ENCODE data around the gene TRAPPC14. TPM values are rescaled to one million over a fixed set of nuclear protein-coding genes. Genes with fewer than 3 reads are reported as not detected.

TRAPPC14 gene
- total RNA-seq, 2 experiments from 2014 or later: 21.2 to 21.6 TPM

- H3K9me3 Mint-ChIP-seq: no peaks in the 10 kb centered on the region
- DNase-seq: no peak
- peaks cover 6% of the 10 kb centered on the region for H3K36me3 Mint-ChIP-seq (ENCODE audit: low read depth)
- H3K4me1 Mint-ChIP-seq (ENCODE audit: low read depth): peaks cover 17% of the 10 kb centered on the region
- H3K4me3 Mint-ChIP-seq: peak overlapping the region; percentile 93
- intact Hi-C loops (cut with micrococcal nuclease): loop anchor here (1.0 kb wide), 3 partner anchors 9 to 311 kb away; partner anchors contain the start of genes AP4M1, MCM7 and MEPCE
- no peaks in the 10 kb centered on the region for H3K27me3 Mint-ChIP-seq (ENCODE audit: low read depth)
- CTCF ChIA-PET: no interaction called here
- peak overlapping the region; percentile 95 for H3K27ac Mint-ChIP-seq
These were observed 40.0 kb downstream of the TRAPPC14 start for GRCh38 chr7:100118388-100119071.

DNA sequence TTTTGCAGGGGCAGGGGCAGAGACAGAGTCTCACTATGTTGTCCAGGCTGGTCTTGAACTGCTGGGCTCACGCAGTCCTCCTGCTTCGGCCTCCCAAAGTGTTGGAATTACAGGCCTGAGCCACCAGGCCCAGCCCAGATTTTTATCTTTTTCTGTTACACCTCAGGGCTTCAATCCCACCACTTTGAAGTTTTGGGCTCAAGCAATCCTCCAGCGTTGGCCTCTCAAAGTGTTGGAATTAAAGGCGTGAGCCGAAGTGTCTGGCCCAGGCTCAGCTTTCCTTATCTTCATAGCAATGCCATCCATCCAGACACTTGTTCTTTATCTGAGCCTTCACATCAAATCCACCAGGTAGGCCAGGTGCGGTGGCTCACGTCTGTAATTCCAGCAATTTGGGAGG is 43.5 kb downstream of the TRAPPC14 start:
- no peak overlapping the region for H3K4me3 Mint-ChIP-seq
- CTCF ChIA-PET: no interaction called here
- no peak for DNase-seq
- no peaks in the 10 kb centered on the region for H3K27me3 Mint-ChIP-seq (ENCODE audit: low read depth)
- H3K4me1 Mint-ChIP-seq (ENCODE audit: low read depth): peaks cover 10% of the 10 kb centered on the region
- intact Hi-C loops (cut with micrococcal nuclease): no loop called here
- H3K27ac Mint-ChIP-seq: no peak overlapping the region
- peaks cover 8% of the 10 kb centered on the region for H3K36me3 Mint-ChIP-seq (ENCODE audit: low read depth)
- H3K9me3 Mint-ChIP-seq: no peaks in the 10 kb centered on the region

GRCh38 chr7:100111914-100112313 is 46.6 kb downstream of the TRAPPC14 start:
- Mint-ChIP-seq H3K9me3 (no peaks in the 10 kb centered on the region), H3K4me3 (no peak overlapping the region), H3K27ac (no peak overlapping the region), H3K27me3 (ENCODE audit: low read depth) (no peaks in the 10 kb centered on the region), H3K4me1 (ENCODE audit: low read depth) (no peaks in the 10 kb centered on the region), H3K36me3 (ENCODE audit: low read depth) (peaks cover 12% of the 10 kb centered on the region)
- no peak for DNase-seq
- CTCF ChIA-PET: interaction anchor here (1.2 kb wide), 1 partner anchor 9 kb away, joined by 3 read pairs; no protein-coding TSS in a partner anchor
- intact Hi-C loops (cut with micrococcal nuclease): no loop called here

DNA sequence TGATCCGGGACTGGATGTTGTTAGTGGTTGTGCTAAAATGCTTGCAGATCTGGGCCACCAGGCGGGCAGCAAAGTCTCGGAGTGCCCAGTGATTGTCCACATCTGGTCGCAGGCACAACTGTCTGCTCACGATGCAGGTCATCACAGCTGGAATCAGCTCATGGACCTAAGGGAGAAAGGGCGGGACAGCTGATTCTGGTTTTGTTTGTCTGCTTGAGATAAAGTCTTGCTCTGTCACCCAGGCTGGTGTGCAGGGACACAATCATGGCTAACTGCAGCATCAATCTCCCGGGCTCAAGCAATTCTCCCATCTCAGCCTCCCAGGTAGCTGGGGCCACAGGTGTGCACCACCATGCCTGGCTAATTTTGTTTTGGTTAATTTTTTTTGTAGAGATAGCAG is 47.4 kb downstream of the TRAPPC14 start:
- intact Hi-C loops (cut with micrococcal nuclease): no loop called here
- Mint-ChIP-seq H3K27ac (no peak overlapping the region), H3K36me3 (ENCODE audit: low read depth) (peaks cover 10% of the 10 kb centered on the region), H3K27me3 (ENCODE audit: low read depth) (no peaks in the 10 kb centered on the region), H3K4me3 (no peak overlapping the region), H3K9me3 (no peaks in the 10 kb centered on the region), H3K4me1 (ENCODE audit: low read depth) (no peaks in the 10 kb centered on the region)
- no peak for DNase-seq
- CTCF ChIA-PET: interaction anchor here (1.2 kb wide), 1 partner anchor 9 kb away, joined by 3 read pairs; no protein-coding TSS in a partner anchor

DNA sequence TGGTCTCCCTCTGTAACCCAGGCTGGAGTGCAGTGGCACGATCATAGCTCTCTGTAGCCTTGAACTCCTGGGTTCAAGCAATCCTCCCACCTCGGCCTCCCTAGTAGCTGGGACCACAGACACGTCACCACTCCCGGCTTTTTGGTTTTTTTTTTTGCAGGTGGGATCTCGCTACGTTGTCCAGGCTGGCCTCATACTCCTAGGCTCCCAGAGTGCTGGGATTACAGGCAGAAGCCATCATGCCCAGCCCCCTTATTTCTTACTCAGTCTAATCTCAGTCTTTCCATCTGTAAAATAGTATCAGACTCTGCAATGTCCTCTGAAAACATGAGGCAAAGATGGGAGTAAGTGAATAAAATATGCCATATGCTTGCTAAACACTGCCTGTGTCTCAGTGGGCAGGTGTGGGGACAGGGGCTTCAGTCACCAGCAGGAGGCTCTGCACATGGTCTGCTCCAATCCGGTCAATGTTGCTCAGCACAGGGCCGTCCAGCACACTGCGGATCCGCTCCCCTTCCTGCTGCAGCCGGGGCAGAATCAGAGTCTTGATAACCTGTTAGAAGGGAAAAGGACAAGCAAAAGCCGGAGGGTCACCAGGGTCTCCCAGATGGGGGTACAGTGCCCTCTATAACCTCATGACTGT is 48.9 kb downstream of the TRAPPC14 start:
- CTCF ChIA-PET: interaction anchor here (0.5 to 0.6 kb wide), 2 partner anchors 22 to 275 kb away, joined by 3 to 5 read pairs; no protein-coding TSS in a partner anchor
- H3K27me3 Mint-ChIP-seq (ENCODE audit: low read depth): no peaks in the 10 kb centered on the region

GRCh38 chr7:100107890-100108289 is 50.6 kb downstream of the TRAPPC14 start:
- Mint-ChIP-seq H3K36me3 (ENCODE audit: low read depth) (peaks cover 8% of the 10 kb centered on the region), H3K27ac (no peak overlapping the region)
- CTCF ChIA-PET: no interaction called here

More for the DNA sequence above, 48.9 kb downstream of the TRAPPC14 start:
- DNase-seq: no peak
- intact Hi-C loops (cut with micrococcal nuclease): no loop called here
- Mint-ChIP-seq H3K4me1 (ENCODE audit: low read depth) (no peaks in the 10 kb centered on the region), H3K9me3 (no peaks in the 10 kb centered on the region), H3K27ac (no peak overlapping the region), H3K4me3 (no peak overlapping the region), H3K36me3 (ENCODE audit: low read depth) (peaks cover 10% of the 10 kb centered on the region)

DNA sequence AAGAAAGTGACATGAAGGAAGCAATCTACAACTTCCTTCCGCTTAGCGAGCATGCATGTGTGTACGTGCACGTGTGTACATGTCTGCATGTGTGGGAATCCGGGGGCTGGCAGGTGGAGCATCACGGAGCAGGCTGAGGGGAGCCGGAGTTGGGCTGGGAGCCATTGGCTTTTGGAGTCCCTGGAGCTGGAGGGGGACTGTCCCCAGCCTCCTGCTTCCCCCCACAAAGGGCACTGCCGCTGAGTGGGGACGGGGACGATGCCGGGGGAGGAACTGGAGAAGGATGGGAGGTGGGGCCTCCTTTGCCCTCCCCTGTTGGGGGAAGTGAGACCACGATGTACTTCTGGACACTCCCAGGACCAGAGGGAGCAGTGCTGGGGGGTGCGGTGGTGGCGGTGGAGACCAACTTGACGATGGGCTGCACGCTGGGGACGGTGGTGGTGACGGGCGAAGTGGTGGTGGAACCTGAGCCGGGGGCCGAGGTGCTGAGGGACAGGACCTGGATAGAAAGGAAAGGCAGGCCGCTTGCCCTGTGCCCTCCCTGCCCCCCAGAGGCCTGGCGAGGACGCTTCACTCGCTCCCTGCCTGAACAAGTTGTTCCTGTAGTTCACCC is 51.3 kb downstream of the TRAPPC14 start:
- intact Hi-C loops (cut with micrococcal nuclease): no loop called here
- no peak overlapping the region for H3K27ac Mint-ChIP-seq
- CTCF ChIA-PET: no interaction called here

More at GRCh38 chr7:100107890-100108289, 50.6 kb downstream of the TRAPPC14 start:
- Mint-ChIP-seq H3K9me3 (no peaks in the 10 kb centered on the region), H3K4me3 (no peak overlapping the region), H3K27me3 (ENCODE audit: low read depth) (no peaks in the 10 kb centered on the region), H3K4me1 (ENCODE audit: low read depth) (peaks cover 4% of the 10 kb centered on the region)
- no peak for DNase-seq
- intact Hi-C loops (cut with micrococcal nuclease): no loop called here

DNA sequence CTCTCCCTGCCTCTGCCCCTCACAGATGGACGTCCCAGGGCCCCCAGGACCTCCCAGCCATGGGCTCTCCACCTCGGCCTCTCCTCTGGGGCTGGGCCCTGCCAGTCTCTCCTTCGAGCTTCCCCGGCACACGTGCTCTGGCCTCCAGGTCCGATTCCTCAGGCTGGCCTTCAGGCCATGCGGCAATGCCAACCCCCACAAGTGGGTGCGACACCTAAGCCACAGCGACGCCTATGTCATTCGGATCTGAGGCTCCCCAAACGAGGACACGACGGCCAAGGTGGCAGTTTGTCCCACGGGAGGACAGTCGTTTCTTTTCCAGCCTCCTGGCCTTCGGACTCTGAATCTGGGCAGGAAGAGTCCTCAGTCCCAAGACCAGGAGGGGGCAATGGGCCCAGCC is 51.9 kb downstream of the TRAPPC14 start:
- intact Hi-C loops (cut with micrococcal nuclease): no loop called here
- no peak for DNase-seq
- Mint-ChIP-seq H3K27me3 (ENCODE audit: low read depth) (no peaks in the 10 kb centered on the region), H3K27ac (no peak overlapping the region), H3K4me1 (ENCODE audit: low read depth) (peaks cover 10% of the 10 kb centered on the region), H3K36me3 (ENCODE audit: low read depth) (peaks cover 8% of the 10 kb centered on the region), H3K4me3 (no peak overlapping the region), H3K9me3 (no peaks in the 10 kb centered on the region)
- CTCF ChIA-PET: no interaction called here

More for the DNA sequence above, 51.3 kb downstream of the TRAPPC14 start:
- Mint-ChIP-seq H3K9me3 (no peaks in the 10 kb centered on the region), H3K27me3 (ENCODE audit: low read depth) (no peaks in the 10 kb centered on the region), H3K36me3 (ENCODE audit: low read depth) (peaks cover 8% of the 10 kb centered on the region), H3K4me1 (ENCODE audit: low read depth) (peaks cover 10% of the 10 kb centered on the region), H3K4me3 (no peak overlapping the region)
- DNase-seq: no peak

DNA sequence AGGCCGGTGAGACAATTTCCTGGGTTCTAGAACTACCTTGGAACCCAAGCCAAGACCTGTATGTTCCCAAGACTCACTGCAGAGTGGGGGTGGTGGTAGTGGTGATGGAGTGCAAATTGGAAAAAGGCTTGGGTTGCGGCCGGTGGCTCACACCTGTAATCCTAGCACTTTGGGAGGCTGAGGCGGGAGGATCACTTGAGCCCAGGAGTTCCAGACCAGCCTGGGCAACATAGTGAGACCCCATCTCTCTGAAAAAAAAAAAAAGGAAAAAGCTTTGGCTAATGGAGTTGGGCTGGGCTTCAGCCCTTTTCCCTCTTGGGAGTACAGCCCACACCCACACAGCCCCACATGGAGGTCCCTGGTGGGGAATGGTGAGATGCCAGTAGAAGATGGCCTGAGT is 53.0 kb downstream of the TRAPPC14 start:
- H3K9me3 Mint-ChIP-seq: no peaks in the 10 kb centered on the region
- H3K4me3 Mint-ChIP-seq: no peak overlapping the region
- intact Hi-C loops (cut with micrococcal nuclease): no loop called here
- CTCF ChIA-PET: no interaction called here
- H3K4me1 Mint-ChIP-seq (ENCODE audit: low read depth): peaks cover 11% of the 10 kb centered on the region
- peaks cover 6% of the 10 kb centered on the region for H3K36me3 Mint-ChIP-seq (ENCODE audit: low read depth)
- DNase-seq: no peak
- H3K27me3 Mint-ChIP-seq (ENCODE audit: low read depth): no peaks in the 10 kb centered on the region
- no peak overlapping the region for H3K27ac Mint-ChIP-seq

Small RNA genes within 50 kb of the gene (microRNA-seq; reads per million reads assigned to microRNA genes)
- gene MIR4658 (ENCODE audit: borderline microRNAs expressed, borderline replicate concordance): not detected

Other genes with a start within 250 kb of the TRAPPC14 start
- gene TRIM4, start 239.2 kb downstream of the TRAPPC14 start, total RNA-seq: 10 to 100 TPM; 25.7 to 25.8 TPM
- gene GJC3, start 229.1 kb downstream of the TRAPPC14 start, total RNA-seq: 1 to 10 TPM in 1 of 2 experiments, under 1 TPM in 1; 0.62 to 1.1 TPM
- not detected for gene AZGP1, start 182.7 kb downstream of the TRAPPC14 start, total RNA-seq
- gene ZKSCAN1, start 143.1 kb downstream of the TRAPPC14 start, total RNA-seq: 10 to 100 TPM; 64.4 to 67.9 TPM
- gene ZSCAN21, start 108.9 kb downstream of the TRAPPC14 start, total RNA-seq: 1 to 10 TPM; 6.2 to 6.4 TPM
- gene ZNF3, start 77.0 kb downstream of the TRAPPC14 start, total RNA-seq: 10 to 100 TPM; 13.1 to 14.0 TPM
- 10 to 100 TPM; 97.1 to 97.8 TPM for gene COPS6, start 69.8 kb downstream of the TRAPPC14 start, total RNA-seq
- gene MCM7, start 57.3 kb downstream of the TRAPPC14 start, total RNA-seq: 100 to 1,000 TPM; 390 to 395 TPM
- gene AP4M1, start 57.1 kb downstream of the TRAPPC14 start, total RNA-seq: 10 to 100 TPM; 12.6 to 12.7 TPM
- gene TAF6, start 39.4 kb downstream of the TRAPPC14 start, total RNA-seq: 10 to 100 TPM; 48.9 to 53.5 TPM
- 1 to 10 TPM; 7.2 to 8.7 TPM for gene CNPY4, start 39.1 kb downstream of the TRAPPC14 start, total RNA-seq
- gene MBLAC1, start 31.8 kb downstream of the TRAPPC14 start, total RNA-seq: 1 to 10 TPM; 2.3 to 2.9 TPM
- gene LAMTOR4, start 9.8 kb downstream of the TRAPPC14 start, total RNA-seq: 100 to 1,000 TPM; 129 to 135 TPM
- 1 to 10 TPM; 6.2 to 6.5 TPM for gene GAL3ST4, start 9.9 kb upstream of the TRAPPC14 start, total RNA-seq
- gene GPC2, start 18.7 kb upstream of the TRAPPC14 start, total RNA-seq: 1 to 10 TPM; 7.6 to 9.5 TPM
- gene STAG3, start 19.2 kb upstream of the TRAPPC14 start, total RNA-seq: 10 to 100 TPM; 38.4 to 41.0 TPM
- 10 to 100 TPM; 22.7 to 22.8 TPM for gene PVRIG, start 61.2 kb upstream of the TRAPPC14 start, total RNA-seq
- gene SPDYE3, start 149.0 kb upstream of the TRAPPC14 start, total RNA-seq: not detected
- 10 to 100 TPM; 30.5 to 31.4 TPM for gene PILRB, start 199.4 kb upstream of the TRAPPC14 start, total RNA-seq
- under 1 TPM; 0.27 to 0.29 TPM for gene PILRA, start 214.8 kb upstream of the TRAPPC14 start, total RNA-seq

All from activated naive CD4-positive, alpha-beta T cell treated with anti-CD3 and anti-CD28 coated beads for 36 hours (primary cell).